Hematopoietic multipotent progenitor cell treated with erythropoietin and hydrocortisone succinate and interleukin-3 and kit ligand, for 4 days (in vitro differentiated cells): ENCODE results near the gene TAS2R31.
"Not testable (repeated sequence)": the region's sequence is repeated elsewhere in the genome, so short reads cannot be mapped to it uniquely, and the experiment has no call there.

ENCODE experiments used
- DNase-seq: peaks from one replicate; pipeline ENCODE4 v3.0.0-alpha.2; 2015

The TAS2R31 gene

GRCh38 chr12:11031307-11031706, at the start of gene TAS2R31:
TSS of gene TAS2R31 (minus strand) at chr12:11031407. CDS start at chr12:11031335, 72 bp downstream.
- DNase-seq = no peak

GRCh38 chr12:11078246-11078645, 47.0 kb upstream of the TAS2R31 start:
- DNase-seq = no peak

- no peak for DNase-seq
Observed at GRCh38 chr12:11075642-11076041, 44.4 kb upstream of the TAS2R31 start.

GRCh38 chr12:11071414-11071813, 40.2 kb upstream of the TAS2R31 start:
- DNase-seq = no peak

- DNase-seq = no peak
Observed at GRCh38 chr12:11070999-11071398, 39.8 kb upstream of the TAS2R31 start.

GRCh38 chr12:11069854-11070365, 38.7 kb upstream of the TAS2R31 start:
- DNase-seq = no peak

- peak; percentile 18 for DNase-seq
Observed at GRCh38 chr12:11067514-11067913, 36.3 kb upstream of the TAS2R31 start.

GRCh38 chr12:11062194-11062593, 31.0 kb upstream of the TAS2R31 start, which contains the start of gene TAS2R46:
TSS of gene TAS2R46 (minus strand) at chr12:11062294. CDS start at chr12:11062294, 0 bp downstream.
- not testable (repeated sequence) for DNase-seq

GRCh38 chr12:11059784-11060183, 28.6 kb upstream of the TAS2R31 start:
- DNase-seq = no peak

- no peak for DNase-seq
Observed at GRCh38 chr12:11059041-11059440, 27.8 kb upstream of the TAS2R31 start.

GRCh38 chr12:11055306-11055705, 24.1 kb upstream of the TAS2R31 start:
- no peak for DNase-seq

- DNase-seq = not testable (repeated sequence)
Observed at GRCh38 chr12:11049806-11050531, 18.8 kb upstream of the TAS2R31 start.

- DNase-seq = not testable (repeated sequence)
Observed at GRCh38 chr12:11041366-11041765, 10.2 kb upstream of the TAS2R31 start.

- no peak for DNase-seq
Observed at GRCh38 chr12:11040162-11040561, 9.0 kb upstream of the TAS2R31 start.

- DNase-seq = no peak
Observed at GRCh38 chr12:11039171-11039570, 8.0 kb upstream of the TAS2R31 start.

GRCh38 chr12:11033959-11034358, 2.8 kb upstream of the TAS2R31 start:
- not testable (repeated sequence) for DNase-seq

- DNase-seq = peak; percentile 5
Observed at GRCh38 chr12:11026118-11026517, 5.1 kb downstream of the TAS2R31 start.

- no peak for DNase-seq
Observed at GRCh38 chr12:11023387-11023786, 7.8 kb downstream of the TAS2R31 start.

- no peak for DNase-seq
Observed at GRCh38 chr12:11022520-11022919, 8.7 kb downstream of the TAS2R31 start, which contains the start of gene TAS2R19. TSS of gene TAS2R19 (minus strand) at chr12:11022620. CDS start at chr12:11022571, 49 bp downstream.

GRCh38 chr12:11016937-11017336, 14.3 kb downstream of the TAS2R31 start:
- DNase-seq = peak; percentile 3

GRCh38 chr12:11015775-11016430, 15.3 kb downstream of the TAS2R31 start:
- DNase-seq = peak; percentile 5

- DNase-seq = no peak
Observed at GRCh38 chr12:11014234-11014633, 17.0 kb downstream of the TAS2R31 start.

- no peak for DNase-seq
Observed at GRCh38 chr12:11007608-11008007, 23.6 kb downstream of the TAS2R31 start.

GRCh38 chr12:10998204-10998603, 33.0 kb downstream of the TAS2R31 start, which contains the start of gene TAS2R20:
TSS of gene TAS2R20 (minus strand) at chr12:10998304. CDS start at chr12:10997875, 429 bp downstream.
- DNase-seq = no peak
